Transverse colon (tissue), 4 donors: Measurements from ENCODE around the gene CYP17A1. TPM values are rescaled to one million over a fixed set of nuclear protein-coding genes. Genes with fewer than 3 reads are reported as not detected.

ENCODE experiments used
- DNase-seq: peaks from one replicate; pipeline ENCODE4 v3.0.0-alpha.2; 2019
- H3K27ac ChIP-seq, 4 donors: fragments of 200-600 bp; sonication (generic); 2 replicates each; pipeline ENCODE4 v1.5.1; 2016 to 2018; ENCODE audit warnings: inconsistent platforms in 4 of 4
- H3K27me3 ChIP-seq: fragments of 200-600 bp; sonication (generic); 2 replicates; pipeline ENCODE4 v1.5.1; 2017; ENCODE audit warnings: inconsistent platforms
- H3K36me3 ChIP-seq, 4 donors: fragments of 200-600 bp; sonication (generic); 2 replicates each; pipeline ENCODE4 v1.5.1; 2017 to 2019; ENCODE audit warnings: inconsistent platforms in 4 of 4
- H3K4me1 ChIP-seq, 4 donors: fragments of 200-600 bp; sonication (generic); 2 replicates each; pipeline ENCODE4 v1.5.1; 2017 to 2020; ENCODE audit warnings: inconsistent platforms in 4 of 4
- H3K4me3 ChIP-seq, 4 donors: fragments of 200-600 bp; sonication (generic); 1 replicate in 1 of 4; 2 replicates in 3 of 4; pipeline versions ENCODE4 v1.5.1 to v1.6.1; 2017 to 2019; ENCODE audit warnings: inconsistent platforms in 4 of 4
- H3K9me3 ChIP-seq, 2 donors: fragments of 200-600 bp; sonication (generic); 2 replicates each; pipeline ENCODE4 v1.5.1; 2017 to 2019; ENCODE audit warnings: inconsistent platforms in 2 of 2
- EP300 ChIP-seq: sonication (generic); formaldehyde crosslinking; IDR thresholded peaks from one replicate; pipeline ENCODE4 v1.6.1; 2017; ENCODE audit warnings: antibody characterized with exemption, low read depth
- POLR2A ChIP-seq: fragments of 450-650 bp; IDR thresholded peaks from one replicate; pipeline ENCODE4 v1.6.1; 2016; ENCODE audit warnings: antibody characterized with exemption, mild to moderate bottlenecking, moderate library complexity
- POLR2AphosphoS5 ChIP-seq, 3 donors: sonication (generic); formaldehyde crosslinking; IDR thresholded peaks; one replicate each; pipeline ENCODE4 v1.6.1; 2016; ENCODE audit warnings: antibody characterized with exemption in 3 of 3
- WGBS, 2 donors: methylation state at CpG; one replicate each; pipeline ENCODE4 v1.1.5; 2018; ENCODE audit warnings: low coverage in 1 of 2; 5-methylcytosine and 5-hydroxymethylcytosine counted together
- in situ Hi-C, 4 donors: fragments of 200-750 bp; cut with MboI; loops; one replicate each; pipeline versions ENCODE4 v1.15.0 to v1.15.1; 2017; ENCODE audit warnings: low sequenced_read_pairs in 3 of 4, low pct_ligation_motif_present in 1 of 4, low pct_unique_long_range_greater_than_20kb in 1 of 4
- intact Hi-C: fragments of 100-400 bp; cut with DNase I; formaldehyde crosslinking; loops from one replicate; pipeline ENCODE4 v1.15.1; 2023; ENCODE audit warnings: low total_unique reads
- total RNA-seq, 4 donors: library from RNA; depleted of rRNA; stranded (reverse); fragments of >200 nt; gene quantifications; one replicate each; pipeline ENCODE4 v1.1.0, GENCODE V29; 2016
- TF ChIP-seq, protein P1 (sequence below), 5 experiments: fragments of 200-600 bp in 3 of 5; fragments of 450-650 bp in 2 of 5; sonication (generic) in 3 of 5; IDR thresholded peaks; 1 replicate in 2 of 5; 2 replicates in 3 of 5; pipeline ENCODE4 v1.5.1; 2016 to 2017; ENCODE audit warnings: antibody characterized with exemption in 5 of 5, inconsistent platforms in 3 of 5, mild to moderate bottlenecking in 2 of 5, moderate library complexity in 1 of 5

The CYP17A1 gene
- total RNA-seq, 4 donors from 2014 or later, result 13.3 TPM; not detected in 3

DNA sequence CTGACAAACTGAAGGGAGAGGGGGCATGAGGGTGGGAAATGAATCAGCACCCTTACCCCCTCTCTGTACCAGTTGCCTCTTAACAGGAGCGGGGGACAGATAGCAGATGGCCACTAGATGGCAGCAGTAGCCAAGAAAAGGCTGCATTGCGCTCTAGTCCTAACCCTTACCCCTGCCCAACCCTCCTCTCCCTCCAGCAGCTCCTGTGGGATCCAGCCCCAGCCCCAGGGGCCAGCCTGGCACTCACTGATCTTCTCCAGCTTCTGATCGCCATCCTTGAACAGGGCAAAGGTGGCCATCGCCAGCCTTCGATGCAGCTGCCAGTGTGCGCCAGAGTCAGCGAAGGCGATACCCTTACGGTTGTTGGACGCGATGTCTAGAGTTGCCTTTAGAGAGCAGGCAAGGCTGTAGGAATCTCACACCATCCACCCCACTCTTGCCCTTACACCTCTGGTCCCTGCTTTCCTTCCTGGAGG is 2.2 kb downstream of the CYP17A1 start:
- peaks cover 8 to 9% of the 10 kb centered on the region in 2 donors for H3K9me3 ChIP-seq
- DNase-seq, result peak; percentile 78
- peaks cover 5% of the 10 kb centered on the region for H3K27me3 ChIP-seq
- no peaks in the 10 kb centered on the region for H3K36me3 ChIP-seq
- in situ Hi-C loops, result loop anchor here in 3 of 4 donors (5.0 to 10.0 kb wide), 3 partner anchors 67 to 230 kb away; no protein-coding TSS in a partner anchor
- 75% methylated on average over 11 of the region's 11 CpGs; no CpG with 5 or more reads in 1 of the 2 donors for WGBS, 2 donors
- H3K4me3 ChIP-seq, result no peak overlapping the region
- peaks cover 0 to 10% (median 9%) of the 10 kb centered on the region in 4 donors for H3K4me1 ChIP-seq
- H3K27ac ChIP-seq, result no peak overlapping the region
- TF ChIP-seq, protein P1, sequence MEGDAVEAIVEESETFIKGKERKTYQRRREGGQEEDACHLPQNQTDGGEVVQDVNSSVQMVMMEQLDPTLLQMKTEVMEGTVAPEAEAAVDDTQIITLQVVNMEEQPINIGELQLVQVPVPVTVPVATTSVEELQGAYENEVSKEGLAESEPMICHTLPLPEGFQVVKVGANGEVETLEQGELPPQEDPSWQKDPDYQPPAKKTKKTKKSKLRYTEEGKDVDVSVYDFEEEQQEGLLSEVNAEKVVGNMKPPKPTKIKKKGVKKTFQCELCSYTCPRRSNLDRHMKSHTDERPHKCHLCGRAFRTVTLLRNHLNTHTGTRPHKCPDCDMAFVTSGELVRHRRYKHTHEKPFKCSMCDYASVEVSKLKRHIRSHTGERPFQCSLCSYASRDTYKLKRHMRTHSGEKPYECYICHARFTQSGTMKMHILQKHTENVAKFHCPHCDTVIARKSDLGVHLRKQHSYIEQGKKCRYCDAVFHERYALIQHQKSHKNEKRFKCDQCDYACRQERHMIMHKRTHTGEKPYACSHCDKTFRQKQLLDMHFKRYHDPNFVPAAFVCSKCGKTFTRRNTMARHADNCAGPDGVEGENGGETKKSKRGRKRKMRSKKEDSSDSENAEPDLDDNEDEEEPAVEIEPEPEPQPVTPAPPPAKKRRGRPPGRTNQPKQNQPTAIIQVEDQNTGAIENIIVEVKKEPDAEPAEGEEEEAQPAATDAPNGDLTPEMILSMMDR (IDR thresholded peaks at IDR 0.05), result peak; percentile 80 to 88 (median 83)
- TF ChIP-seq EP300 (no peak), POLR2AphosphoS5 (IDR thresholded peaks at IDR 0.05) (no peak)
- intact Hi-C loops, result loop anchor here (5.0 to 10.0 kb wide), 2 partner anchors 62 to 110 kb away; no protein-coding TSS in a partner anchor

GRCh38 chr10:102834143-102834542 is 3.1 kb downstream of the CYP17A1 start:
- H3K36me3 ChIP-seq, result no peaks in the 10 kb centered on the region
- intact Hi-C loops (loop anchor here (10.0 kb wide), 1 partner anchor 109 kb away; no protein-coding TSS in a partner anchor), in situ Hi-C loops (loop anchor here in 3 of 4 donors (10.0 kb wide), 2 partner anchors 71 to 231 kb away; no protein-coding TSS in a partner anchor)
- peaks cover 5% of the 10 kb centered on the region for H3K27me3 ChIP-seq
- peaks cover 8 to 9% of the 10 kb centered on the region in 2 donors for H3K9me3 ChIP-seq
- no peak overlapping the region for H3K4me3 ChIP-seq
- peaks cover 0 to 10% (median 9%) of the 10 kb centered on the region in 4 donors for H3K4me1 ChIP-seq
- 26 to 35% methylated on average over 5 to 9 of the region's 9 CpGs for WGBS, 2 donors
- no peak overlapping the region for H3K27ac ChIP-seq
- no peak for TF ChIP-seq EP300
- TF ChIP-seq POLR2AphosphoS5 (IDR thresholded peaks at IDR 0.05), result no peak
- TF ChIP-seq, protein P1 (IDR thresholded peaks at IDR 0.05), result no peak
- no peak for TF ChIP-seq POLR2A
- DNase-seq, result no peak

DNA sequence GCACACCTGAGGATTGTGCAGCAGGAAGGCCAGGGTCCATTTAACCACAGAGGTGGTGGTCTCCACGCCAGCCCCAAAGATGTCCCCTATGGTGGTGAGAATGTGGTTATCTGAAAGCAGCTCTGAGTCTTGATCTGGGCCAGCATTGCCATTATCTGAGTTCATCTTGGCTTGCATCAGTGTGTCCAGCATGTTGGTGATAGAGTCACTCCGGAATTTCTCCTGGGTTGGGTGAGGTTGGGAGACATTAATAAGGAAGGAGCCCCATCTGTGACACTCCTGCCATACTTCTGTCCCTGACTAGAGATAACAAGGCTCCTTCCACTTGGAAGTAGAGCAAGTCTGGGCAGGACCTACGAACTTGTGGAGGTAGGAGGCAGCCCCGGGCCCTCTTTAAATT is 4.2 kb downstream of the CYP17A1 start:
- no peak overlapping the region for H3K4me3 ChIP-seq
- DNase-seq, result no peak
- 83% methylated on average over 4 of the region's 4 CpGs; no CpG with 5 or more reads in 1 of the 2 donors for WGBS, 2 donors
- intact Hi-C loops (loop anchor here (10.0 kb wide), 1 partner anchor 108 kb away; no protein-coding TSS in a partner anchor), in situ Hi-C loops (loop anchor here in 3 of 4 donors (10.0 kb wide), 2 partner anchors 72 to 232 kb away; no protein-coding TSS in a partner anchor)
- peaks cover 2 to 3% of the 10 kb centered on the region in 2 donors for H3K9me3 ChIP-seq
- H3K4me1 ChIP-seq, result peaks cover 0 to 10% (median 9%) of the 10 kb centered on the region in 4 donors
- no peaks in the 10 kb centered on the region for H3K36me3 ChIP-seq
- no peak for TF ChIP-seq POLR2A
- TF ChIP-seq, protein P1 (IDR thresholded peaks at IDR 0.05), result no peak
- TF ChIP-seq POLR2AphosphoS5 (IDR thresholded peaks at IDR 0.05), result no peak
- no peak for TF ChIP-seq EP300
- no peak overlapping the region for H3K27ac ChIP-seq
- peaks cover 5% of the 10 kb centered on the region for H3K27me3 ChIP-seq

DNA sequence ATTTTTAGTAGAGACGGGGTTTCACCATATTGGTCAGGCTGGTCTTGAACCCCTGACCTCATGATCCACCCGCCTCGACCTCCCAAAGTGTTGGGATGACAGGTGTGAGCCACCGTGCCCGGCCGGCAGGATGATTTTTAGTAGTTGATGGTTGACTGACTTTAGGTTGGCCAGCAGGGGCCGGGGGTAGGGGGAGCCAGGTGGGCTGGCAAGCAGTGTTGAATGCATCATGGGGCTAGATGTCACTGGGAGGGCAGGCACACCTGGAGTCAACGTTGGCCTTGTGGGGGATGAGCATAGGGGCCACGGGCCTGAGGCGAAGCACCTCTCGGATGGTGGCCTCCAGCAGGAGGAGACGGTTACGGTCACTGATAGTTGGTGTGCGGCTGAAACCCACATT is 5.0 kb downstream of the CYP17A1 start:
- Histone ChIP-seq H3K4me3 (no peak overlapping the region), H3K4me1 (peaks cover 0 to 10% (median 9%) of the 10 kb centered on the region in 4 donors), H3K36me3 (no peaks in the 10 kb centered on the region), H3K9me3 (no peaks in the 10 kb centered on the region), H3K27ac (no peak overlapping the region), H3K27me3 (peaks cover 5% of the 10 kb centered on the region)
- 86 to 92% methylated on average over 5 to 14 of the region's 14 CpGs for WGBS, 2 donors
- TF ChIP-seq, protein P1 (IDR thresholded peaks at IDR 0.05), result no peak
- TF ChIP-seq POLR2AphosphoS5 (IDR thresholded peaks at IDR 0.05), result no peak
- no peak for TF ChIP-seq POLR2A
- no peak for TF ChIP-seq EP300
- in situ Hi-C loops (loop anchor here in 3 of 4 donors (10.0 kb wide), 2 partner anchors 73 to 233 kb away; no protein-coding TSS in a partner anchor), intact Hi-C loops (loop anchor here (10.0 kb wide), 1 partner anchor 107 kb away; no protein-coding TSS in a partner anchor)
- no peak for DNase-seq
